Activated CD8-positive, alpha-beta memory T cell treated with anti-CD3 and anti-CD28 coated beads for 48 hours (primary cell): ENCODE data around the gene IL3.

Experiments
- DNase-seq, 3 experiments: peaks; one replicate each; pipeline ENCODE4 v3.0.0-alpha.2; 2020; ENCODE audit warnings: low read depth in 2 of 3, low spot score in 2 of 3

The IL3 gene

GRCh38 chr5:132060501-132061161 lies at the start of gene IL3:
IL3 (plus strand) TSS chr5:132060655; CDS start chr5:132060707, 52 bp downstream.
- DNase-seq: no peak

GRCh38 chr5:132010989-132011621 lies 49.4 kb upstream of the IL3 start:
- DNase-seq: no peak

- DNase-seq: no peak
Observed at GRCh38 chr5:132011622-132012343, 48.7 kb upstream of the IL3 start, which contains the start of gene ACSL6. ACSL6 (minus strand) TSS chr5:132011658; CDS start chr5:132011553, 105 bp downstream.

- DNase-seq: no peak
Observed at GRCh38 chr5:132012371-132013005, 48.0 kb upstream of the IL3 start.

GRCh38 chr5:132013006-132013689 lies 47.3 kb upstream of the IL3 start:
- no peak for DNase-seq

- no peak for DNase-seq
Observed at GRCh38 chr5:132013711-132014110, 46.7 kb upstream of the IL3 start.

GRCh38 chr5:132016721-132017250 lies 43.7 kb upstream of the IL3 start:
- DNase-seq: no peak

GRCh38 chr5:132017316-132017715 lies 43.1 kb upstream of the IL3 start:
- no peak for DNase-seq

GRCh38 chr5:132017738-132018625 lies 42.5 kb upstream of the IL3 start:
- DNase-seq: no peak

- DNase-seq: no peak
Observed at GRCh38 chr5:132019337-132019736, 41.1 kb upstream of the IL3 start.

- no peak for DNase-seq
Observed at GRCh38 chr5:132019857-132020555, 40.4 kb upstream of the IL3 start.

- DNase-seq: no peak
Observed at GRCh38 chr5:132020568-132021339, 39.7 kb upstream of the IL3 start.

- DNase-seq: no peak
Observed at GRCh38 chr5:132021654-132022053, 38.8 kb upstream of the IL3 start.

GRCh38 chr5:132022737-132023136 lies 37.7 kb upstream of the IL3 start:
- DNase-seq: no peak

- no peak for DNase-seq
Observed at GRCh38 chr5:132023258-132024116, 37.0 kb upstream of the IL3 start.

- no peak for DNase-seq
Observed at GRCh38 chr5:132024117-132024435, 36.4 kb upstream of the IL3 start.

GRCh38 chr5:132024789-132025402 lies 35.6 kb upstream of the IL3 start:
- no peak for DNase-seq
